Effector memory CD4-positive, alpha-beta T cell (primary cell): ENCODE results near the gene FBXO3.
"Not testable (repeated sequence)": the region's sequence is repeated elsewhere in the genome, so short reads cannot be mapped to it uniquely, and the experiment has no call there.

Experiments used
- DNase-seq, 3 donors: peaks; one replicate each; pipeline ENCODE4 v3.0.0-alpha.2; 2020
- H3K27ac ChIP-seq: 2 replicates; pipeline ENCODE4 v1.7.0; 2013; ENCODE audit warnings: mild to moderate bottlenecking, low read length, moderate library complexity; ENCODE audit not compliant: insufficient read depth, poor library complexity, severe bottlenecking
- H3K27me3 ChIP-seq: replicated peaks from 2 replicates; pipeline ENCODE4 v1.7.0; 2013; ENCODE audit warnings: mild to moderate bottlenecking, low read length; ENCODE audit not compliant: insufficient read depth, control insufficient read depth, poor library complexity, severe bottlenecking
- H3K36me3 ChIP-seq: 2 replicates; pipeline ENCODE4 v1.7.0; 2013; ENCODE audit warnings: mild to moderate bottlenecking, low read length, moderate library complexity; ENCODE audit not compliant: control insufficient read depth, insufficient read depth
- H3K4me1 ChIP-seq: 2 replicates; pipeline ENCODE4 v1.7.0; 2013; ENCODE audit warnings: low read length, mild to moderate bottlenecking; ENCODE audit not compliant: control insufficient read depth, insufficient read depth, poor library complexity, severe bottlenecking
- H3K4me3 ChIP-seq: 2 replicates; pipeline ENCODE4 v1.7.0; 2013; ENCODE audit warnings: low read length, low read depth, mild to moderate bottlenecking; ENCODE audit not compliant: insufficient read depth, poor library complexity, severe bottlenecking
- H3K9me3 ChIP-seq: 2 replicates; pipeline ENCODE4 v1.7.0; 2013; ENCODE audit warnings: mild to moderate bottlenecking, low read length, moderate library complexity; ENCODE audit not compliant: control insufficient read depth
- total RNA-seq, 3 donors: gene quantifications; one replicate each; lab custom pipeline; 2026; lab: John Stamatoyannopoulos, UW

FBXO3 gene
- total RNA-seq = 87.9 to 109 (median 103) reads per million in 3 donors

- H3K4me1 ChIP-seq = peaks cover 22% of the 10 kb centered on the region
- peak within 1 kb of the TSS; percentile 100 for H3K4me3 ChIP-seq
- no peaks in the 10 kb centered on the region for H3K9me3 ChIP-seq
- H3K27ac ChIP-seq = peak within 1 kb of the TSS; percentile 87
- no peaks in the 10 kb centered on the region for H3K27me3 ChIP-seq
- DNase-seq = peak; percentile 84 to 86 (median 85)
- peaks cover 10% of the 10 kb centered on the region for H3K36me3 ChIP-seq
Observed at GRCh38 chr11:33773987-33774735, at the start of gene FBXO3. Gene FBXO3 (minus strand): TSS chr11:33774520. CDS start chr11:33774497, 23 bp downstream.

- H3K4me3 ChIP-seq, H3K27ac ChIP-seq, H3K27me3 ChIP-seq, H3K36me3 ChIP-seq, H3K9me3 ChIP-seq, DNase-seq, H3K4me1 ChIP-seq: not testable (repeated sequence)
Observed at GRCh38 chr11:33822981-33823380, 48.7 kb upstream of the FBXO3 start.

GRCh38 chr11:33819278-33820035 lies 45.1 kb upstream of the FBXO3 start:
- Histone ChIP-seq H3K4me3 (no peak overlapping the region), H3K27me3 (no peaks in the 10 kb centered on the region), H3K4me1 (no peaks in the 10 kb centered on the region), H3K27ac (no peak overlapping the region), H3K36me3 (no peaks in the 10 kb centered on the region), H3K9me3 (no peaks in the 10 kb centered on the region)
- no peak for DNase-seq

- Histone ChIP-seq H3K27me3 (no peaks in the 10 kb centered on the region), H3K4me3 (no peak overlapping the region), H3K9me3 (no peaks in the 10 kb centered on the region), H3K4me1 (no peaks in the 10 kb centered on the region), H3K36me3 (no peaks in the 10 kb centered on the region), H3K27ac (no peak overlapping the region)
- peak; percentile 58 to 75 (median 68) for DNase-seq
Observed at GRCh38 chr11:33808228-33808828, 34.0 kb upstream of the FBXO3 start.

- no peak for DNase-seq
- Histone ChIP-seq H3K4me1 (no peaks in the 10 kb centered on the region), H3K9me3 (no peaks in the 10 kb centered on the region), H3K4me3 (no peak overlapping the region), H3K27ac (no peak overlapping the region), H3K27me3 (no peaks in the 10 kb centered on the region), H3K36me3 (no peaks in the 10 kb centered on the region)
Observed at GRCh38 chr11:33804471-33804870, 30.2 kb upstream of the FBXO3 start.

- Histone ChIP-seq H3K9me3 (no peaks in the 10 kb centered on the region), H3K27ac (no peak overlapping the region), H3K36me3 (no peaks in the 10 kb centered on the region), H3K4me3 (no peak overlapping the region), H3K4me1 (no peaks in the 10 kb centered on the region), H3K27me3 (no peaks in the 10 kb centered on the region)
- no peak for DNase-seq
Observed at GRCh38 chr11:33802194-33802950, 28.1 kb upstream of the FBXO3 start.

- no peaks in the 10 kb centered on the region for H3K36me3 ChIP-seq
Observed at GRCh38 chr11:33801821-33802193, 27.5 kb upstream of the FBXO3 start.

GRCh38 chr11:33797879-33798278 lies 23.6 kb upstream of the FBXO3 start:
- H3K27me3 ChIP-seq = no peaks in the 10 kb centered on the region
- H3K4me3 ChIP-seq = no peak overlapping the region
- H3K36me3 ChIP-seq = no peaks in the 10 kb centered on the region
- no peaks in the 10 kb centered on the region for H3K4me1 ChIP-seq
- H3K27ac ChIP-seq = no peak overlapping the region
- no peak for DNase-seq
- H3K9me3 ChIP-seq = no peaks in the 10 kb centered on the region

More at GRCh38 chr11:33801821-33802193, 27.5 kb upstream of the FBXO3 start:
- H3K9me3 ChIP-seq = no peaks in the 10 kb centered on the region
- no peak overlapping the region for H3K27ac ChIP-seq
- H3K4me1 ChIP-seq = no peaks in the 10 kb centered on the region
- no peak overlapping the region for H3K4me3 ChIP-seq
- no peak for DNase-seq
- H3K27me3 ChIP-seq = no peaks in the 10 kb centered on the region

- no peak overlapping the region for H3K4me3 ChIP-seq
- no peak overlapping the region for H3K27ac ChIP-seq
- H3K9me3 ChIP-seq = no peaks in the 10 kb centered on the region
- H3K4me1 ChIP-seq = no peaks in the 10 kb centered on the region
- no peak for DNase-seq
- H3K36me3 ChIP-seq = no peaks in the 10 kb centered on the region
- H3K27me3 ChIP-seq = no peaks in the 10 kb centered on the region
Observed at GRCh38 chr11:33790040-33790439, 15.7 kb upstream of the FBXO3 start.
